Neutrophil (primary cell): Measurements from ENCODE around the gene PLEKHG4B.
"Not testable (repeated sequence)": the region's sequence is repeated elsewhere in the genome, so short reads cannot be mapped to it uniquely, and the experiment has no call there.

Experiments used
- H3K27ac ChIP-seq: fragments of 200-600 bp; sonication (generic); 2 replicates; pipeline ENCODE4 v1.5.1; 2016; ENCODE audit warnings: mild to moderate bottlenecking, moderate library complexity
- H3K27me3 ChIP-seq: fragments of 200-600 bp; sonication (generic); 2 replicates; pipeline ENCODE4 v1.6.0; 2016; ENCODE audit warnings: mild to moderate bottlenecking
- H3K36me3 ChIP-seq: fragments of 200-600 bp; sonication (generic); 2 replicates; pipeline ENCODE4 v1.5.1; 2017
- H3K4me1 ChIP-seq, 2 experiments: fragments of 200-600 bp in 1 of 2; sonication (generic) in 1 of 2; 1 replicate in 1 of 2; 2 replicates in 1 of 2; pipeline versions ENCODE4 v1.5.1 to v1.6.1; 2013 to 2016; ENCODE audit warnings: low read depth in 1 of 2, low read length in 1 of 2, mild to moderate bottlenecking in 1 of 2, moderate library complexity in 1 of 2; ENCODE audit not compliant: control insufficient read depth in 1 of 2, insufficient read depth in 1 of 2
- H3K4me3 ChIP-seq, 2 experiments: fragments of 200-600 bp in 1 of 2; sonication (generic) in 1 of 2; 1 replicate in 1 of 2; 2 replicates in 1 of 2; pipeline ENCODE4 v1.5.1; 2013 to 2016; ENCODE audit warnings: low read depth in 1 of 2, low read length in 1 of 2, mild to moderate bottlenecking in 1 of 2, moderate library complexity in 1 of 2
- H3K9me3 ChIP-seq: fragments of 200-600 bp; sonication (generic); 2 replicates; pipeline ENCODE4 v1.5.1; 2016
- TF ChIP-seq, protein P1 (sequence below): fragments of 200-600 bp; sonication (generic); IDR thresholded peaks from 2 replicates; pipeline ENCODE4 v1.5.1; 2016; ENCODE audit warnings: antibody characterized with exemption

PLEKHG4B gene

DNA sequence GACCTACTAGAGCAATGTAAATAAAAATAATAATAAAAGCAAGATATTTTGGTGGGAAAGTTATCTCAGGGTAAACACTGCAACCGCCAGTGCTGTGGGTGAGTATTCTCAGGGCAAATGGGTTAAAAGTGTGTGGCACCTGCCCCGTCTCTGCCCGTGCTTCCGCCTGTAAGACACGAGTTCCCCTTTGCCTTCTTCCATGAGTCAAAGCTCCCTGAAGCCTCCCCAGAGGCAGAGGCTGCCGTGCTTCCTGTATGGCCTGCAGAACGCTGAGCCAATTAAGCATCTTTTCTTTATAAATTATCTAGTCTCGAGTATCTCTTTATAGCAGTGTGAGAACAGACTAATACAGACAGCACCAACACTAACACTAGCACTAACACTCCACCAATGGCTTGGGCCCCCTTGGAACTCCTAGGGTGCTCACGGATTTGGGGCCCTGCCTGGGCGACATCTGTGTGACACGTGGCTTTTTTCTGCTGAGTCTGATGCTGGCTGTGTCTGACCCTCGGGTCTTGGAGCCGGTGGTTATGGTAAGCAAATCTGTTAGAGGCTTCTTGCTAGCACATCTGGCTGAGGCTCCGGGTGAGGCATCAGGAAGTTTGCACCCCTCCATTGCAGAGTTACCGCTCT is 10.6 kb downstream of the PLEKHG4B start:
- Histone ChIP-seq H3K4me1 (no peaks in the 10 kb centered on the region), H3K9me3 (no peaks in the 10 kb centered on the region), H3K27ac (no peak overlapping the region), H3K27me3 (peaks cover 9% of the 10 kb centered on the region), H3K36me3 (no peaks in the 10 kb centered on the region), H3K4me3 (no peak overlapping the region)
- TF ChIP-seq, protein P1, sequence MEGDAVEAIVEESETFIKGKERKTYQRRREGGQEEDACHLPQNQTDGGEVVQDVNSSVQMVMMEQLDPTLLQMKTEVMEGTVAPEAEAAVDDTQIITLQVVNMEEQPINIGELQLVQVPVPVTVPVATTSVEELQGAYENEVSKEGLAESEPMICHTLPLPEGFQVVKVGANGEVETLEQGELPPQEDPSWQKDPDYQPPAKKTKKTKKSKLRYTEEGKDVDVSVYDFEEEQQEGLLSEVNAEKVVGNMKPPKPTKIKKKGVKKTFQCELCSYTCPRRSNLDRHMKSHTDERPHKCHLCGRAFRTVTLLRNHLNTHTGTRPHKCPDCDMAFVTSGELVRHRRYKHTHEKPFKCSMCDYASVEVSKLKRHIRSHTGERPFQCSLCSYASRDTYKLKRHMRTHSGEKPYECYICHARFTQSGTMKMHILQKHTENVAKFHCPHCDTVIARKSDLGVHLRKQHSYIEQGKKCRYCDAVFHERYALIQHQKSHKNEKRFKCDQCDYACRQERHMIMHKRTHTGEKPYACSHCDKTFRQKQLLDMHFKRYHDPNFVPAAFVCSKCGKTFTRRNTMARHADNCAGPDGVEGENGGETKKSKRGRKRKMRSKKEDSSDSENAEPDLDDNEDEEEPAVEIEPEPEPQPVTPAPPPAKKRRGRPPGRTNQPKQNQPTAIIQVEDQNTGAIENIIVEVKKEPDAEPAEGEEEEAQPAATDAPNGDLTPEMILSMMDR = no peak

DNA sequence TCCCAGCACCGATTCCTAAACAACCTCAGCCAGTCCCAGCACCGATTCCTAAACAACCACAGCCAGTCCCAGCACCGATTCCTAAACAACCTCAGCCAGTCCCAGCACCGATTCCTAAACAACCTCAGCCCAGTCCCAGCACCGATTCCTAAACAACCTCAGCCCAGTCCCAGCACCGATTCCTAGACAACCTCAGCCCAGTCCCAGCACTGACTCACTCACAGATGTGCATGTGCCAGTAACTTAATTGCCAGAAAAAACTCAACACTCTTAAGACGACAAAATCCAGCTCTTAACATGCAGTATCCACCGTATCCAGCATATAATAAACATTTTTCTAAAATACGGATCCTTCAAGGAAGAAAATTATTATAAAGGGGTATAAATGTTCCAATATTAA is 12.1 kb downstream of the PLEKHG4B start:
- H3K27me3 ChIP-seq, H3K9me3 ChIP-seq, H3K27ac ChIP-seq, H3K4me3 ChIP-seq, H3K36me3 ChIP-seq, H3K4me1 ChIP-seq: not testable (repeated sequence)

DNA sequence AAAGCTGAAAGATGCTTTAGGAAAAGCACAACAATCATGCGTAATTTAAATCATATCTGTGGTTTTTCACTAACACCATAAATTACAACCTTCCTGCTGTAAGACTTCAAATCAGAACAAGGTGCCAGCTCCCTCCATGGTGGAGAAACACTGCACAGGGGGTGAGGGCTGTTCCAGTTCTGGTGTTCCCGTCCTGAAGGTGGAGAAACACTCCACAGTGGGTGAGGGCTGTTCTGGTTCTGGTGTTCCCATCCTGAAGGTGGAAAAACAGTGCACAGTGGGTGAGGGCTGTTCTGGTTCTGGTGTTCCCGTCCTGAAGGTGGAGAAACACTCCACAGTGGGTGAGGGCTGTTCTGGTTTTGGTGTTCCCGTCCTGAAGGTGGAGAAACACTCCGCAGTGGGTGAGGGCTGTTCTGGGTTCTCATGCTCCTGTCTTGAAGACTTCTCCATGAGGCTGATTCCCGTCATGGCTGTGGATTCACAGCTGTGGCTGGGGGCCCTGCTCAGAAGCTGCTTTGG is 12.9 kb downstream of the PLEKHG4B start:
- Histone ChIP-seq H3K27me3 (peaks cover 9% of the 10 kb centered on the region), H3K27ac (no peak overlapping the region), H3K4me1 (no peaks in the 10 kb centered on the region), H3K4me3 (no peak overlapping the region), H3K9me3 (no peaks in the 10 kb centered on the region), H3K36me3 (no peaks in the 10 kb centered on the region)
- TF ChIP-seq, protein P1 = no peak

DNA sequence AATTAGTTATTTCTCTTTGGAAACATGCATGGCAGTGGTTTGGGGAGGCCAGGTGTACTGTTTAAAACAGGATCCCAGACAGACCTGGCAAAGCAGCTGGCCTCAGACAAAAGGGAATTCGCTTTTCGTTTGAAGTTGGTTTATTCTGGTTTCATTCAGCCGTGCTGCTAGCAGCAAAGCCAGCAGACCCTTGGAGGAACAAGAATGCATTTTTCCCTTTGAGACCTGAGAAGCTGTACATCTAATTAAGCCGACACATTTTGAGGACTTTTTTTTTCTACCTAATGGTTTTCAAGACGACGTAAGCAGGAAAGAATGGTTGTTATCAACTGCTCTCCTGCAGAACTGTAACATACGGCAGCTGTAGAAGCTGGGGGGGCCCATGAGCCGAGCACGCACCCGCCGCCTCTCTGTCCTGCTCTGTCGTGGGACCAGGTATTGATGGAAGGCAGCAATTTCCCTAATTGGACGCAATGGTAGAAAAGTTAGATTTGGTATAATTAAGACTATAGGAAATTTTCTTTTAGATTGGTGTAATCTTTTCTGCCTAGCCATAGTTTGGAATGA is 13.6 kb downstream of the PLEKHG4B start:
- Histone ChIP-seq H3K27me3 (peaks cover 6% of the 10 kb centered on the region), H3K36me3 (no peaks in the 10 kb centered on the region), H3K4me1 (no peaks in the 10 kb centered on the region), H3K27ac (no peak overlapping the region), H3K4me3 (no peak overlapping the region), H3K9me3 (no peaks in the 10 kb centered on the region)
- TF ChIP-seq, protein P1 = no peak

DNA sequence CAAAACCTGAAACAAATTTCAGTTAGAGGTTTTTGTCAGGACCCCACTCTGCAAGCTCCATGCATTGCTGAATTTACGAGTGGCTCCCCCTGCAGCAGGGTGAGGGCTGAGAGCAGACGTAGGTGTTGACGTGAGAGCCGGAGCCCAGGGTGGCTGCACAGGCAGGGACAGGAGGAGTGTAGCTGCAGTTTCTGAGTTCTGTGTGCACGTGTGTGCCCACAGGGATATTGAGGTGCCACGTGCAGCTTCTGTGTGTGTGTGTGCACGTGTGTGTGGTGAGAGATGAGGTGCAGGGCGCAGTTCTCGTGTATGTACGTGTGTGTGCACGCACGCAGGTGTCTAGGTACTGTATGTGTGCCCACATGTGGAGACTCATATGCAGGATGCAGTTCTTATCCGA is 14.6 kb downstream of the PLEKHG4B start:
- Histone ChIP-seq H3K27me3 (no peaks in the 10 kb centered on the region), H3K9me3 (no peaks in the 10 kb centered on the region), H3K36me3 (no peaks in the 10 kb centered on the region), H3K4me1 (no peaks in the 10 kb centered on the region), H3K27ac (no peak overlapping the region), H3K4me3 (no peak overlapping the region)
- TF ChIP-seq, protein P1 = no peak

DNA sequence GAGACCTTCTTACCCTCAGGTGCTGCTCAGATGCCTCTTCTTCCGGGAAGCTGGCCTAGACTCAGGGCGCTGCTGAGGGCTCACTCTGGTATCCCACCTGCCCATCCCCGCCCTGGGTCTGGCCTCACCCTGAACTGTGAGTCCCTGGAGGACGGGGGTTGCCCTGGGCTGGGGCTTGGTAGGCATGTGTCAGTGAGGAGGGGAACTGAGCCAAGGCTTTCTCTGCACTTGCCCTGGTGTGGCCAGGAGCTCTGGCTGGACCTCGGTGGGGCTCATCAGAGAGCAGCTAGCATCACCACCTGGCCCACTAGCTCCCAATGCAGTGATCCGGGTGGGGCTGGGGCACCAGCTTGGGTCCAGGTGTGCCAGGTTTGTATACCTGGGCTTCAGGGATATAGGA is 15.6 kb downstream of the PLEKHG4B start:
- H3K36me3 ChIP-seq = no peaks in the 10 kb centered on the region
- no peaks in the 10 kb centered on the region for H3K27me3 ChIP-seq
- TF ChIP-seq, protein P1 = no peak
- no peaks in the 10 kb centered on the region for H3K4me1 ChIP-seq
- H3K9me3 ChIP-seq = no peaks in the 10 kb centered on the region
- H3K4me3 ChIP-seq = no peak overlapping the region
- H3K27ac ChIP-seq = no peak overlapping the region
